H9 (cell line): ENCODE data around the gene CXCL10. TPM values are rescaled to one million over a fixed set of nuclear protein-coding genes. Genes with fewer than 3 reads are reported as not detected.

Experiments
- DNase-seq: peaks from one replicate; pipeline ENCODE4 v3.0.0-alpha.2; 2017
- H2AFZ ChIP-seq: one replicate; pipeline ENCODE4 v1.6.1; 2013; ENCODE audit warnings: mild to moderate bottlenecking, low read length, control low read depth, moderate library complexity
- H2AK5ac ChIP-seq: 2 replicates; pipeline ENCODE4 v1.6.1; 2013; ENCODE audit warnings: low read length, control low read depth, mixed read lengths; ENCODE audit not compliant: insufficient read length
- H2BK120ac ChIP-seq: one replicate; pipeline ENCODE4 v1.6.1; 2013; ENCODE audit warnings: low read depth, mild to moderate bottlenecking, low read length, control low read depth, inconsistent platforms; ENCODE audit not compliant: poor library complexity, severe bottlenecking
- H2BK12ac ChIP-seq: 2 replicates; pipeline ENCODE4 v1.6.1; 2013; ENCODE audit warnings: low read length, control low read depth, mixed read lengths, low read depth; ENCODE audit not compliant: insufficient read length
- H2BK15ac ChIP-seq: 2 replicates; pipeline ENCODE4 v1.6.1; 2013; ENCODE audit warnings: low read depth, low read length, control low read depth
- H2BK20ac ChIP-seq: one replicate; pipeline ENCODE4 v1.6.1; 2013; ENCODE audit warnings: low read depth, mild to moderate bottlenecking, low read length, control low read depth, inconsistent platforms; ENCODE audit not compliant: poor library complexity, severe bottlenecking
- H2BK5ac ChIP-seq: 2 replicates; pipeline ENCODE4 v1.6.1; 2013; ENCODE audit warnings: low read length, control low read depth, mixed read lengths; ENCODE audit not compliant: insufficient read length
- H3K14ac ChIP-seq: 2 replicates; pipeline ENCODE4 v1.6.1; 2013; ENCODE audit warnings: low read length, control low read depth; ENCODE audit not compliant: insufficient read depth
- H3K18ac ChIP-seq: 2 replicates; pipeline ENCODE4 v1.6.1; 2013; ENCODE audit warnings: low read depth, mild to moderate bottlenecking, mixed read lengths, low read length, control low read depth; ENCODE audit not compliant: insufficient read length
- H3K23ac ChIP-seq: 2 replicates; pipeline ENCODE4 v1.6.1; 2013; ENCODE audit warnings: low read length, control low read depth, mixed read lengths, low read depth; ENCODE audit not compliant: insufficient read length
- H3K23me2 ChIP-seq: 2 replicates; pipeline ENCODE4 v1.6.1; 2013; ENCODE audit warnings: low read depth, mild to moderate bottlenecking, mixed read lengths, low read length, control low read depth; ENCODE audit not compliant: insufficient read length, poor library complexity, severe bottlenecking
- H3K27ac ChIP-seq: 2 replicates; pipeline ENCODE4 v1.5.1; 2013; ENCODE audit warnings: low read length, control low read depth, mixed read lengths, low read depth; ENCODE audit not compliant: insufficient read length
- H3K27me3 ChIP-seq: 2 replicates; pipeline ENCODE4 v1.6.1; 2013; ENCODE audit warnings: low read length, control low read depth, inconsistent platforms; ENCODE audit not compliant: insufficient read depth
- H3K4ac ChIP-seq: 2 replicates; pipeline ENCODE4 v1.6.1; 2013; ENCODE audit warnings: low read depth, mild to moderate bottlenecking, control low read depth, inconsistent platforms, low read length, moderate library complexity
- H3K4me1 ChIP-seq: 2 replicates; pipeline ENCODE4 v1.6.1; 2013; ENCODE audit warnings: low read length, control low read depth, inconsistent platforms; ENCODE audit not compliant: insufficient read depth
- H3K4me2 ChIP-seq: 2 replicates; pipeline ENCODE4 v1.6.1; 2013; ENCODE audit warnings: low read length, control low read depth, mixed read lengths; ENCODE audit not compliant: insufficient read length, insufficient read depth
- H3K56ac ChIP-seq: 2 replicates; pipeline ENCODE4 v1.6.1; 2013; ENCODE audit warnings: low read depth, mild to moderate bottlenecking, mixed read lengths, low read length, control low read depth; ENCODE audit not compliant: insufficient read length
- H3K79me1 ChIP-seq: 2 replicates; pipeline ENCODE4 v1.6.1; 2013; ENCODE audit warnings: low read depth, mild to moderate bottlenecking, moderate library complexity, low read length, control low read depth, inconsistent platforms; ENCODE audit not compliant: insufficient read depth, poor library complexity, severe bottlenecking
- H3K79me2 ChIP-seq: 2 replicates; pipeline ENCODE4 v1.6.1; 2013; ENCODE audit warnings: low read length, control low read depth, inconsistent platforms; ENCODE audit not compliant: insufficient read depth
- H3K9ac ChIP-seq: 2 replicates; pipeline ENCODE4 v1.6.1; 2013; ENCODE audit warnings: low read length, control low read depth, mixed read lengths; ENCODE audit not compliant: insufficient read length; ENCODE audit errors: extremely low read depth
- H3K9me3 ChIP-seq: one replicate; pipeline ENCODE4 v1.6.1; 2013; ENCODE audit warnings: low read depth, low read length, inconsistent platforms; ENCODE audit not compliant: control insufficient read depth
- H3T11ph ChIP-seq: one replicate; pipeline ENCODE4 v1.6.1; 2013; ENCODE audit warnings: mild to moderate bottlenecking, low read length, control low read depth, inconsistent platforms
- H4K20me1 ChIP-seq: one replicate; pipeline ENCODE4 v1.6.1; 2013; ENCODE audit not compliant: control insufficient read depth, insufficient read length, insufficient read depth
- H4K5ac ChIP-seq: 2 replicates; pipeline ENCODE4 v1.6.1; 2013; ENCODE audit warnings: low read depth, mild to moderate bottlenecking, mixed read lengths, low read length, control low read depth; ENCODE audit not compliant: insufficient read length
- H4K8ac ChIP-seq: replicated peaks from 2 replicates; pipeline ENCODE4 v1.6.1; 2013; ENCODE audit warnings: low read length, control low read depth, mixed read lengths, low read depth; ENCODE audit not compliant: insufficient read length
- H4K91ac ChIP-seq: 2 replicates; pipeline ENCODE4 v1.6.1; 2013; ENCODE audit warnings: low read depth, mild to moderate bottlenecking, moderate library complexity, mixed read lengths, low read length, control low read depth; ENCODE audit not compliant: insufficient read length
- H3K27ac Mint-ChIP-seq, 3 experiments: 2 replicates in 2 of 3; 3 replicates in 1 of 3; pipeline ENCODE4 v1.8.0; 2020 to 2021; ENCODE audit warnings: mixed read lengths in 3 of 3, mild to moderate bottlenecking in 1 of 3, moderate library complexity in 1 of 3
- H3K27me3 Mint-ChIP-seq: 2 replicates; pipeline ENCODE4 v1.8.0; 2021; ENCODE audit warnings: low read depth, mild to moderate bottlenecking, moderate library complexity, mixed read lengths
- H3K36me3 Mint-ChIP-seq, 3 experiments: 2 replicates in 2 of 3; 3 replicates in 1 of 3; pipeline ENCODE4 v1.8.0; 2020 to 2021; ENCODE audit warnings: low read depth in 3 of 3, mixed read lengths in 3 of 3; ENCODE audit not compliant: insufficient read depth in 1 of 3
- H3K4me1 Mint-ChIP-seq, 2 experiments: 2 replicates each; pipeline ENCODE4 v1.8.0; 2020; ENCODE audit warnings: mixed read lengths in 2 of 2
- H3K4me3 Mint-ChIP-seq, 2 experiments: 2 replicates in 1 of 2; 3 replicates in 1 of 2; pipeline ENCODE4 v1.8.0; 2020 to 2021; ENCODE audit warnings: mild to moderate bottlenecking in 2 of 2, mixed read lengths in 2 of 2, moderate library complexity in 1 of 2
- H3K9me3 Mint-ChIP-seq, 2 experiments: 2 replicates in 1 of 2; 3 replicates in 1 of 2; pipeline ENCODE4 v1.8.0; 2020; ENCODE audit warnings: mild to moderate bottlenecking in 2 of 2, mixed read lengths in 2 of 2, moderate library complexity in 1 of 2
- CTCF ChIP-seq: fragments of 200-600 bp; sonication (generic); conservative IDR thresholded peaks from 3 replicates; pipeline ENCODE4 v1.8.0; 2021; ENCODE audit warnings: antibody characterized with exemption, mild to moderate bottlenecking
- WGBS: extraction: QIAGEN DNeasy Blood & Tissue Kit; methylation state at CpG from one replicate; pipeline ENCODE4 v1.1.7; 2013; ENCODE audit warnings: missing lambda C conversion rate, low lambda C conversion rate, mixed read lengths; ENCODE audit not compliant: insufficient read length; ENCODE audit errors: extremely low coverage; 5-methylcytosine and 5-hydroxymethylcytosine counted together
- total RNA-seq: library from RNA; stranded (reverse); gene quantifications from 2 replicates; pipeline ENCODE4 v1.2.1, GENCODE V29; 2021

Gene CXCL10
- total RNA-seq, 1 experiment from 2014 or later = not detected

DNA sequence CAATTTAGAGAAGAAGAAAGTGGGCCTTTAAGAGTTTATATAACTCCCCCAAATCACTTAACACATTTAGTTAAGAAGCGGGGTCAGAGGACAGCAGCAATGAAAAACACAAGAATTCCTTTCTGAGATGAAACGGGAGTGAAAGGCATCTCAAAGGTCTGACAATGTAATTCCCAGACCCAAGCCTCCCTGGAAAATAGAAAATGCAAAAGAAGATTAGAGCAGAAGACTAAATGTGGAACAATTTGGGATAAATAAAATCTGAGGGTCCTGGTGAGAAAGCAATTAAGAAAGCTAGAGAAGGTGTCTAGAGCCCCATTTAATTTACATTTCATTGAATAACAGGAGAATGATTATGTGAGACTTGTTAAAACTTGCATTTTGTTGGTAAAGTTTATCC, 32.1 kb upstream of the CXCL10 start:
- Histone ChIP-seq H2BK15ac (no peak overlapping the region), H2AFZ (no peak overlapping the region), H4K5ac (no peak overlapping the region), H3K18ac (no peak overlapping the region), H3K23ac (no peak overlapping the region), H4K91ac (no peak overlapping the region), H3K27ac (no peak overlapping the region), H2BK12ac (no peak overlapping the region), H2BK20ac (no peak overlapping the region), H3K4me1 (peaks cover 9% of the 10 kb centered on the region), H3K23me2 (no peaks in the 10 kb centered on the region), H4K8ac (no peak overlapping the region), H3K79me2 (no peaks in the 10 kb centered on the region), H3T11ph (no peak overlapping the region), H3K27me3 (no peaks in the 10 kb centered on the region), H3K56ac (no peak overlapping the region), H3K9me3 (no peaks in the 10 kb centered on the region), H4K20me1 (no peaks in the 10 kb centered on the region), H3K4me2 (no peak overlapping the region), H2BK120ac (no peak overlapping the region), H2AK5ac (no peak overlapping the region), H3K9ac (no peak overlapping the region), H3K4ac (no peak overlapping the region), H3K14ac (no peak overlapping the region), H3K79me1 (no peaks in the 10 kb centered on the region), H2BK5ac (no peak overlapping the region)
- H3K9me3 Mint-ChIP-seq = no peaks in the 10 kb centered on the region
- WGBS = no CpG with 5 or more reads among the region's 2 CpGs
- H3K4me1 Mint-ChIP-seq = peaks cover 32 to 40% of the 10 kb centered on the region in 2 experiments
- no peaks in the 10 kb centered on the region for H3K27me3 Mint-ChIP-seq
- TF ChIP-seq CTCF = no peak
- peak overlapping the region; percentile 20 to 94 (median 46); a peak in 4 of 7 replicates for H3K27ac Mint-ChIP-seq
- no peak overlapping the region for H3K4me3 Mint-ChIP-seq
- DNase-seq = no peak
- no peaks in the 10 kb centered on the region for H3K36me3 Mint-ChIP-seq
